Adipose tissue (tissue), 3 donors: ENCODE results near the gene CD2AP. TPM values are rescaled to one million over a fixed set of nuclear protein-coding genes. Genes with fewer than 3 reads are reported as not detected.
"Not testable (repeated sequence)": the region's sequence is repeated elsewhere in the genome, so short reads cannot be mapped to it uniquely, and the experiment has no call there.

Source experiments
- H3K27ac ChIP-seq: one replicate; pipeline ENCODE4 v1.5.1; 2013; ENCODE audit warnings: low read depth, low read length
- WGBS, 3 donors: extraction: QIAGEN DNeasy Blood & Tissue Kit; methylation state at CpG; one replicate each; pipeline ENCODE4 v1.1.7; 2013; 5-methylcytosine and 5-hydroxymethylcytosine counted together
- polyA plus RNA-seq, 3 donors: library from polyadenylated mRNA; stranded (reverse); fragments of 200-250 nt; gene quantifications; one replicate each; pipeline ENCODE4 v1.2.3, GENCODE V29; 2013
- donor health status: healthy with polysubstance abuse.
- donor health status: Bipolar disorder and iron deficiency.
- donor health status: healthy.

The CD2AP gene
- polyA plus RNA-seq, 3 donors: 8.1 to 11.9 (median 10.0) TPM

DNA sequence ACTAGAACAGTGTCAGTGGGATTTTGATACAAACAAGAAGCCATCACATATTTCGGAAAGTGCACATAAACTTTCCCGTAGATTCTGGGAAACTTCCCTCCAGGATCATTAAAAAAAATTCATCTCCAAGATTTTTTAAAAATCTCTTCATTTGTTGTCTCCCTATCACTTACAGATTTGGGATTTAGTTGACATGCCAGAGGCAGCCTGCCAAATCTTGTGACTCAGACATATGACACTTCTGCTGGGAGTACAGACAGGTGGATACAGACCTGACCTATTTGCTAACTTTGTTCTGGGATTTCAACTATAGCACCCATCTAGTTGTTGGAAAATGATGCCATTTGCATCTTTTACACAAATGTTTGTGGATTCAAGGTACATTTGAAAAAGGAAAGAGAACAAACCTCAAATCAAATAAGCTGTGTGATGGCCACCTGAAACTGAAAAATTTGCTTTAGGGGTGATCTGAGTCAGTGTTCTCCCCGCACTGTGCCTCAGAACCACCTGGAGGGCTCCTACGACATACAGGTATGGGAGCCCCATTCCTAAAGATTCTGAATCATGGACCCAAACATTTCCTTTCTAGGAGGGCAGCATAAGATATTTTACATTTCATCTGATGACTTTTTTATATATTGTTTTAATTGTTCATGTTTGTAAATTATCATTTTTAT lies 21.9 kb upstream of the CD2AP start:
- no peak overlapping the region for H3K27ac ChIP-seq
- WGBS, 3 donors: 74 to 90% (median 88%) methylated on average over 4 of the region's 4 CpGs

DNA sequence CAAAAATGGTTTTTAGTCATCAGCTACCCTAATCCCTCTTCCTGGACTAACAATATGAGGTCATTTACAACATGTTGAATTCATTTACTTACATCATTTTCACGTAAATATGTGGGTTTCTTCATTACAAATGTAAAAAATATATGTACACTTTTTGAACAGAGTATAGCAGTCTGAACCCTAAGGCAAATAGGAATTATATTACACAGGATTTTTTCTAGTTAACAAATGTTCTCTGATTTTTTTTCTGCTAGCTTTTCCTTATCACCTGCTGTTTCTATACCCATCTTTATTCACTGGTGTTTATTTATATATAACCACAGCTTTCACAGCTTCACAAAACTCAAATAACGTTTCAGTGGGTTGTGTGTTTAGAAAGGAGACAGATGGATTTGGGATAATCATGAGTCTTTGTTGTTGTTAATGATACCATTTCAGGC lies 21.0 kb upstream of the CD2AP start:
- 64 to 80% (median 76%) methylated on average over 2 of the region's 2 CpGs for WGBS, 3 donors
- H3K27ac ChIP-seq: no peak overlapping the region

DNA sequence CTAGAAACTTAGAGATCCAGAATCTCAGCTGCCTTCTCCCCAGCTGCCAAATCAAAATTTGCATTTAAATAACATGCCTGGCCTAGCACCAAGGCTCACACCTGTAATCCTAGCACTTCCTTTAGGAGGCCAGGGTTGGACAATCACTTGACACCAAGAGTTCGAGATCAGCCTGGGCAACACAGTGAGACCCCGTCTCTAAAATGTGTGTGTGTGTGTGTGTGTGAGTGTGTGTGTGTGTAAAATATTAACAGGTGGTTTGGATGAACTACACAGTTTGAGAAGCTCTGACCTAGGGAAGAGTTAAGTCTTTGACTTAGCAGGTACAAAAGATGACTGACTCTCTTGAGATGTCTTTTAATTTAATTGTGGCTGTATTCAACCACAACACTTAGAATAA lies 20.2 kb upstream of the CD2AP start:
- no peak overlapping the region for H3K27ac ChIP-seq
- 89 to 96% (median 90%) methylated on average over 2 of the region's 2 CpGs for WGBS, 3 donors

DNA sequence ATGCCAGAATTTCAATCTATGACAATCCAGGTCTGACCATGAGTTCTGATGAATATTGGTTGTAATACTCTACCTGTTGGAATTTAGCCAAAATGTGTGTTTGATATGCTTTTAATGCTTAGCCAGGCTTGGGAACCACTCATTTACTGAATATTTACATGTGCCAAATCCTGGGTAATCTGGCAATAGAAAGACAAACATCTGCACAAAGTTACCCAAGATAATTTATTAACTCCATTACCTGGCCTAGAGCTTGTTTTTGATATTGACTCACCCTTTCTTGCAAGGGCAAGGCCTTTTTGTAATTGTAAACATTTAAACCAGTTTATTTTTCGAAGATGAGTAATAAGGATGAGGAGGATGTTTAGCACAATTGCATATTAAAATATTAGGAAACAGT lies 13.5 kb upstream of the CD2AP start:
- 26 to 93% (median 85%) methylated on average over 1 of the region's 1 CpG for WGBS, 3 donors
- H3K27ac ChIP-seq: no peak overlapping the region

DNA sequence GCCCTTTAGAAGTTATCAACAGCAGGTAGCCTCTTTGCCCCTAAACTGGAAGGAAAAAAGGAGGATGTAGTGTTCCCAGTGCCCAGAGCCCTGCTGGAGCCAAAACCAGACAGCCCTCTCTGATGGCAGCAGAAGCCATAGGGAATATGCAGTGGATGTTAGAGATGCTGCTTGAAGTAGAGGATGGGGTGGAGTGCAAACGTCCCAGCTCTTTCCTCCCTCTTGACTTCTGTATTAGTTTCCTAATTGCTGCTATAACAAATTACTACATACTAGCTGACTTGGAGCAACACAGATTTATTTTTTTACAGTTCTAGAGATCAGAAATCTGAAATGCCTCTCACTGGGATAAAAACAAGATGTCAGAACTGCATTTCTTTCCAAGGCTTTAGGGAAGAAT lies 12.5 kb upstream of the CD2AP start:
- WGBS, 3 donors: 84 to 90% (median 88%) methylated on average over 1 of the region's 1 CpG
- no peak overlapping the region for H3K27ac ChIP-seq

DNA sequence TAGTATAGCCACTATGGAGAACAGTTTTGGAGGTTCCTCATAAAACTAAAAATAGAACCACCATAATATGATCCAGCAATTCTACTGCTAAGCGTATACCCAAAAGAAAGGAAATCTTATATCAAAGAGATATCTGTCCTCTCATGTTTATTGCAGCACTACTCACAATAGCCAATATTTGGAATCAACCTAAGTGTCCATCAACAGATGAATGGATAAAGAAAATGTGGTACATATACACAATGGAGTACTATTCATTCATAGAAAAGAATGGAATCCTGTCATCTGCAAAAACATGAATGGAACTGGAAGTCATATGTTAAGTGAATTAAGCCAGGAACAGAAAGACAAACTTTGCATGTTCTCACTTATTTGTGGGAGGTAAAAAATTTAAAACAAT lies 5.7 kb upstream of the CD2AP start:
- whole genome bisulfite sequencing, 3 donors: 74 to 90% (median 84%) methylated on average over 1 of the region's 1 CpG
- no peak overlapping the region for H3K27ac ChIP-seq

DNA sequence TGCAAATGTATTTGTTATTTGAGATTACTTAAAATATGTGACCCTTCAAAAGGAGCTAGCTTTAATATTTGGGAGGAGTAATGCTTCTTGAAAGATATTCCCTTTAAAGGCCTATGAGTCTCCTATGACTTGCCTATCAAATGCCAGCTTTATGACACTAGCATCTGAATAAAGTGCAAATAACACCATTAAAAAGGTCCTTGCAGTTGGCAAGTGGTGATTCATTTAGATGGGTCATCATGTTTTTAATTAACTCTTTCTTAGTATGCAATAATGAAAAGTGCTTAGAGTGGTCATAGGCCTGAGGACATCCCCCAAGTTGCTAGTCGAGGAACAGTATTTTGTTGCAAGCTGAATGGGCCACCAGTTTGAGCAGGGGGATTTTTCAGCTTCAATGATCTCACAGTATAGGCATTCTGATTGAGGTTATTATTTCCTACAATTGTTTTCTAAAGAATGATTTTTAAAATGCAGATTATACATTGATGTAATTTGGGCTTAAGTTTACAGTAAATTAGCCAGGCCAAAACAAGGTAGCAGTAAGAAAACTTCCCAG lies 3.7 kb upstream of the CD2AP start:
- 76 to 92% (median 77%) methylated on average over 1 of the region's 1 CpG for WGBS, 3 donors
- no peak overlapping the region for H3K27ac ChIP-seq

DNA sequence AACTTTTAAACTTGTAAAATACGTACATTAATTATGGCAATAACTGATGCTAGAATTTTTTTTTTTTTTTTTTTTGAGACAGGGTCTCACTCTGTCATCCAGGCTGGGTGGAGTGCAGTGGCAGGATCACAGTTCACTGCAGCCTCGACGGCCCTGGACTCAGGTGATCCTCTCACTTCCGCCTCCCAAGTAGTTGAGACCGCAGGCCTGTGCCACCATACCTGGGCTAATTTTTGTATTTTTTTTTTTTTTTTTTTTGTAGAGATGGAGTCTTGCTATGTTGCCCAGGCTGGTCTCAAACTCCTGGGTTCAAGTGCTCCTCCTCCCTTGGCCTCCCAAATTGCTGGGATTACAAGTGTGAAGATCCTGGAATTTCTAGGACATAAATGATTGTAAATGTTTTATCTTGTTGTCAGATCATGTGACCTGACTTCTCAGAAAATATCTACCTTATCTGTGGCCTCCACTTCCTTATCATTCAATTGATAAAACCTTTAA lies 2.2 kb upstream of the CD2AP start:
- no peak overlapping the region for H3K27ac ChIP-seq
- WGBS, 3 donors: 93 to 98% (median 96%) methylated on average over 5 of the region's 5 CpGs

DNA sequence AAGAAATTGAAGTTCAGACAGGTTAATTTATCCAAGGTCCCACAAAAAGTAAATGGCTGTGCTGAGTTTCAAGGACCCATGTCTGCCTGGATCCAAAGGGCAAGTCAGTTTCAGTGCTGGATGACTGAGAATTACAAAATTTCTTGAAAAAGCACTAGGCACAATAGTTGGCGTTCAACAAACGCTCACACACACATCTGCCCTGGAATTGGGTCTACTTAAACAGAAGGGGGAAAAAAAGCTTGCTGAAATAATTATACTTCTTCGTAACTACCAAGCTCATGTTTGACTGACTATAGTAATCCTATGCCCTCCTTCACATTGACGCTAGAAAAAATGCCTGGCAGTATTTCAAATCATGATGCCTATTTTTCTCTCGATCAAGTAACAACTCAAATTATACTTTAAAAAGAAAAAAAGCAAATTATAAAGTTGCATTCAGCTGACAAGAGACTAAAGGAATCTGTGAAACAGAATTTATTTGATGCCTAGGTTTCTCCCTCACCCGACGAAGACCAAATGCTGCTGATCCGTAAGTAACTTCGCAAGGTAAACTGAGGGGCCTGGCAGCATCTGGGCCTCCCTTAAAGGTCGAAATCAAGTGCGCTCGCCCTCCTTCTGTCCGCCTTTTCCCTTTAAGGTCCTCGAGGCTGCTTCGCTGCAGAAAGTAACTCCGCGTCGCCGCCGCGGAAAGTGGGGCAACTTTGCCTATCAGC lies 650 bp upstream of the CD2AP start:
- 4 to 12% (median 11%) methylated on average over 21 of the region's 21 CpGs for WGBS, 3 donors
- H3K27ac ChIP-seq: no peak overlapping the region

DNA sequence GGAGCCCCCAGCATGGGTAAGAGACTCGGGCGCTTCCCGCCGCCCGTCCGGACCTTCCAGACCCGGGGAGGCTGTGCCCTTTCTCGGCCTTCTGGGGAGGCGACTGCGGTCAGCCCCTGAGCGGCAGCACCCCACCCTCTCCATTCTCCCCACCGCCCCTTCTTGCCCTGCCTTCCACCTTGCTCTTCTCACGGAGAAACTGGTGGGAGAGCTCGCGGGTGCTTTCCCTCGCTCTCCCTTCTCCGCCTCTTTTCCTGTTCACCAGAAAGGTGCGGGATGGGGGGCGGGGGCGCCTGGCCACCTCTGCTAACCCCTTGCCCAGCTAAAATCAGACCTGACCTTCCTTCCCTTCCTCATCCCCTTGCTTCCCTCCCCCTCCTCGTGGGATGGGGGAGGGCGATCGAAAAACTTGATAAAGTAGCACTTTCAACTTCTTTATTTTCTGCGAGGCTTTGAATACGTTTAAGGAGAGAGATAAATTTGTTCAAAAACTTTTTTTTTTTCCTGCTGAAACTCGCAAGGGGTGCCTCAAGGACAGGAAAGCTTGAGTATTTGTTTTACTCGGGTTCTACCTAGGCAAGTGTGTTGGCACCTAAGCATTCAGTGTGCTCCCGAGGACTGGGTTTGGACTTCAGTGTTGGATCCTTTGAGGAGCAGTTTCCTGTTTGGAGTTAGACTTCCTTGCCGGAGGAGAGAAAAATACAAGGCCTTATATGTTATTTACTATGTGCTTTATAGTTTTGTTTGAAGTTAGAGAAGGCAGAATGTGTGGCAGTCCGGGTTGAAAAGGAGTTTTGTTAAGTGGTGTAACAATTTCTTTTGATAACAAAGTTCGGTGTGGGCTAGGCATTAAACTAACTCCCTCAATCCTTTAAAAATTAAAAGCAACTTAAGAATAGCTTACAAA lies 897 bp downstream of the CD2AP start:
- no peak overlapping the region for H3K27ac ChIP-seq
- 0 to 1% (median 0%) methylated on average over 26 to 31 of the region's 31 CpGs for WGBS, 3 donors

DNA sequence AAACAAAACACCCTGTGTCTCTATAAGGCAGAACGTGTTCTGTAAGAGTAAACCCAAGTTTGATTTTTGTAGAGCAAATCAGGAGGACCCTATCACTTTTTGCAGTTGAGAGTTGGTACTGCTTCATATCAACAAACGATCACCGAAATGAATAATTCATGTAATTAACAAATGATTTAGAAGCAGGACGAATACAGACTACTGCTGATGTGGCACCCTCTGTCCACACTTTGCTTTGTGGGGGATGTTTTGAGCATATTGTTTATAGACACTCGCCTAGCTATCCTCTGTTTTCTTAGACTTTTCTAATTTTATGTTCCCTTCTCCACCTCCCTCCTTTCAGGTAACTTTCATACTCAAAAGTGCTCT lies 1.5 kb downstream of the CD2AP start:
- 3 to 6% (median 3%) methylated on average over 5 of the region's 5 CpGs for WGBS, 3 donors
- no peak overlapping the region for H3K27ac ChIP-seq

DNA sequence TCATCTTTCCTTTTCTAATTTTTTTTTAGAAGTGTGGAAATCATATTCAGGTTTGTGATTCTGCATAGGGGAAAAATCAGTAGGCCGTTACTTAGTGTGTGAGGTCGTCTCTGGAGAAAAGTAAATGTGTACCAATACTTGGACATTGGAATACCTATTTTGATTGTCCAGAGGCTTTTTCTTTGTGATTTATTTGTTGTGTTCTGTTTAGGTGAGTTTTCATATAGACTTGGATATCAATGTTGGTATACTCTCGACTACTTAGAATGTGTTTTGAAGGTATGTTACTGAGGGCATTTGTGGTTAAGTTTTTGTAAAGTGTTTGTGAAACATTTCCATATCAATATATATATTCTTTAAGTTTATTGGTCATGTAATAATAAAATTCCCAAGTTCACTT lies 2.3 kb downstream of the CD2AP start:
- WGBS, 3 donors: 35 to 84% (median 75%) methylated on average over 3 of the region's 3 CpGs
- no peak overlapping the region for H3K27ac ChIP-seq

DNA sequence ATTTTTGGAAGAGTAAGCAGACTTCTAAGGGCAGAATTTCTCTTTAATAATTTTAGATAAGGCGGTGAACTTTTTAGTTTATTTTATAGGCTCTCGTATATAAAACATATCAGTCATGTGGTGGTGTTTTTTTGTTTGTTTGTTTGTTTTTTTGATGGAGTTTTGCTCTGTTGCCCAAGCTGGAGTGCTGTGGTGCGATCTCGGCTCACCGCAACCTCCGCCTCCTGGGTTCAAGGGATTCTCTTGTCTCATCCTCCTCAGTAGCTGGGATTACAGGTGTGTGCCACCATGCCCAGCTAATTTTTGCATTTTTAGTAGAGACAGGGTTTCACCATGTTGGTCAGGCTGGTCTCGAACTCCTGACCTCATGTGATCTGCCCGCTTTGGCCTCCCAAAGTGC lies 3.6 kb downstream of the CD2AP start:
- 94 to 99% (median 96%) methylated on average over 8 of the region's 8 CpGs for WGBS, 3 donors
- not testable (repeated sequence) for H3K27ac ChIP-seq

DNA sequence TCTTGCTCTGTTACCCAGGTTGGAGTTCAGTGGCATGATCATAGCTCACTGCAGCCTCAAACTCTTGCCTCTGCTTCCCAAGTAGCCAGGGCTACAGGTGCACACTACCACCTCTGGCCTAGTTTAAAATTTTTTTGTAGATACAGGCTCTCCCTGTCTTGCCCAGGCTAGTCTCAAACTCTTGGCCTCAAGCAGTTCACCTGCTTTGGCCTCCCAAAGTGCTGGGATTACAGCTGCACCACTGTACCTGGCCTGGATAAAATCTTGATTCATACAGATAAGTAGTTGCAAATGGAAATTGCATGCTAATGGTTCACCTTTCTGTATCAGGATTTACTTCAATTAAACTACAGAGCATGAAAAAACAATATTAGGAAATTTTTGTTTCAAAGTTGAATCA lies 4.2 kb downstream of the CD2AP start:
- H3K27ac ChIP-seq: no peak overlapping the region

DNA sequence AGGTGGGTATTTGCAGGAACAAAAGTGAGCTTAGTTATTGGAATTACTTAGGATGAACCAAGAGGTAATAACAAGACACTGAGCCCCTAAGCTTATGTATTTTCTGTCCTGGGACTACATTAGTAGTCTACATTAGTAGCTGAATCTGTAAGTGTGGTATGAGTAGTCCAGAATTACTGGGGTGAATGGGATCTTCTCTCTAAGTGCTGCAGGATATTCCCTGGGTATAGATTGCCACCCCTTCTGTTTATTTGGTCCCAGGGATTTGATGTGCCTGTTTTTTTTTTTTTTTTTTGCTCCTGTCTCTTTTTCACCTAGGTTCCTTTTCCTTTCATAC lies 5.9 kb downstream of the CD2AP start:
- no peak overlapping the region for H3K27ac ChIP-seq

DNA sequence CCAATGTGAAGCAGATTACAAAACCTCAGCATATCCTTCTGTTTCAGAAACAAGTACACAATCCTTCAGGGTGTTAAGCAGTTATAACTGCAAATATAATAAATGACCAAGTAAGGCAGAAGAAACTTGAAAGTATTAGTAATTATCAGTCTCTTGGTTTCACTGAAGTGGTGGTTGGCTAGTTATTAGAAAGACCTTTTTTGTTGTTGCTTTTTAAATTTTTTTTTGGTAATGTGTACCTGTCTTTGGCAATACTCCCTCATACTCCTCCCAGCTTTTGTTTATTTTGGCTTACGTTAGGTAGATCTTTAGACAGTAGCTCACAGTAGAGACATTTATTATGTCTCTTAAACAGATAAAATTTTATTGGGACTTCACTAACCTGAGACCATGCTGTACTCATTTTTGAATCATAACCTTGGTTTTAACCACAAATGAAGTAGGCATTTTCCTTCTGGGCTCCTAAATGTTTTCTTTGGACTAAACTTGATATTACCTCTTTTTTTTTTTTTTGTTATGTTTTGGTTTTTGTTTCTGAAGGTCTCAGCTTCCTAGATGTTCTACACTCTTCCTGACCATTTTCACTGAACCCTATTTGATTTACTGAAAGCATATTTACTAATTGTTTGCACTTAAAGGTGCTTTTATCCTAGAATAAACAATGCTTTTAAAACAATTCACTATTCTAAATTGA lies 6.4 kb downstream of the CD2AP start:
- H3K27ac ChIP-seq: no peak overlapping the region
- WGBS, 3 donors: 0 to 32% (median 18%) methylated on average over 1 of the region's 1 CpG

DNA sequence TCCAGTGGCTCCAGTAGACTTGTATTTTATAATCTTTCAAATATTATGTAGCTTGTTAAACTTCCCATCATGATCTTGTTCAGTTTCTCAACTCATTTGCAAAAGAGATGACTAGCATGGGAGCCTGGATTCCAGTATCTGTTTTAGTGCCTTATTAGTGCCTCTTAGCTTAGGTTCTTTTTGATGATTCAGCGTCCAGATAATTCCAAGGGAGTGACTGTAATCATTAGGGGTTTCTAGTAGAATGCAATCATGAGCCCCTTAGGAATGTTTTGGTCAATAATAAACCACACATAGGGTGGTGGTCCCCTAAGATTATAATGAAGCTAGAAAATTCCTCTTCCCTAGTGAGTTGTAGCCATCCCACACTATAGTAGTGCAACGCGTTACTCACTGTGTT lies 7.0 kb downstream of the CD2AP start:
- no peak overlapping the region for H3K27ac ChIP-seq
- WGBS, 3 donors: 84 to 89% (median 86%) methylated on average over 3 of the region's 3 CpGs

DNA sequence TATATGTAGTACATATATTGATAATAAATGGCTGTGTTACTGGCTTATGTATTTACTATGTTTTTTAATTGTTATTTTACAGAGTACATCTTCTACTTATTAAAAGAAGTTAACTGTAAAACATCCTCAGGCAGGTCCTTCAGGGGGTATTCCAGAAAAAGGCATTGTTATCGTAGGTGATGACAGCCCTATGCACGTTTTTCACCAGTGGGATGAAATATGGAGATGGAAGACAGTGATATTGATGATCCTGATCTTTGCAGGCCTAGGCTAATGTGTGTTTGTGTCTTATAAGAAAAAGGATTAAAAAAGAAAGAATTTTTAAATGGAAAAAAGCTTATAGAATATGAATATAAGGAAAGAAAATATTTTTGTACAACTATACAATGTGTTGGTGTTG lies 7.5 kb downstream of the CD2AP start:
- WGBS, 3 donors: 79 to 90% (median 86%) methylated on average over 2 of the region's 2 CpGs
- no peak overlapping the region for H3K27ac ChIP-seq
